HepG2 (cell line): ENCODE results near the gene COX4I2. TPM values are rescaled to one million over a fixed set of nuclear protein-coding genes. Genes with fewer than 3 reads are reported as not detected.
A peak's percentile ranks its signal among the peaks of the same experiment; 100 is the strongest.

Experiments used
- MAF1 ChIP-seq: sonication (generic); formaldehyde crosslinking; IDR thresholded peaks from 2 replicates; pipeline ENCODE4 v1.5.0; 2020; ENCODE audit warnings: missing genetic modification reagents, borderline replicate concordance
- MIER3 ChIP-seq: IDR thresholded peaks from 2 replicates; pipeline ENCODE4 v1.6.1; 2016; ENCODE audit warnings: missing compliant biosample characterization, borderline replicate concordance
- SRSF4 ChIP-seq: fragments of 200-400 bp; formaldehyde crosslinking; IDR thresholded peaks from one replicate; pipeline ENCODE4 v1.6.1; 2018; ENCODE audit warnings: mild to moderate bottlenecking, low read depth, low read length, moderate library complexity; ENCODE audit not compliant: poor library complexity, severe bottlenecking
- ZFP62 ChIP-seq: sonication (generic); formaldehyde crosslinking; IDR thresholded peaks from 2 replicates; pipeline ENCODE4 v1.4.0; 2020; ENCODE audit warnings: missing genetic modification reagents
- ZKSCAN8 ChIP-seq: IDR thresholded peaks from 2 replicates; pipeline ENCODE4 v1.6.1; 2016; ENCODE audit warnings: borderline replicate concordance, missing genetic modification reagents, missing compliant biosample characterization
- ZNF552 ChIP-seq: sonication (generic); formaldehyde crosslinking; IDR thresholded peaks from 2 replicates; pipeline ENCODE4 v1.9.0; 2022; ENCODE audit warnings: missing genetic modification reagents, mild to moderate bottlenecking, borderline replicate concordance
- ZNF598 ChIP-seq: sonication (generic); formaldehyde crosslinking; IDR thresholded peaks from 2 replicates; pipeline ENCODE4 v1.5.1; 2020; ENCODE audit warnings: mild to moderate bottlenecking, missing genetic modification reagents, borderline replicate concordance
- polyA plus RNA-seq, 8 experiments: library from polyadenylated mRNA; depleted of rRNA in 3 of 8; stranded (reverse) in 7 of 8; unstranded in 1 of 8; fragments of >200 nt; fragmentation: Illumina TruSeq in 4 of 8; extraction: Trizol in 4 of 8; gene quantifications; 2 replicates each; pipeline versions ENCODE4 v1.2.1 to v1.2.3, GENCODE V29; 2011 to 2016; ENCODE audit warnings: low read depth in 4 of 8, missing spikeins in 1 of 8, mixed read lengths in 1 of 8; ENCODE audit not compliant: insufficient read depth in 1 of 8
- total RNA-seq, 5 experiments: library from RNA; depleted of rRNA; stranded (reverse); fragments of >200 nt; fragmentation: Illumina TruSeq; extraction: Trizol; gene quantifications; 2 replicates each; pipeline ENCODE4 v1.2.3, GENCODE V29; 2016; ENCODE audit warnings: low read depth in 1 of 5
- TF ChIP-seq, protein P1 (sequence below): sonication (generic); formaldehyde crosslinking; conservative IDR thresholded peaks from 2 replicates; pipeline ENCODE4 v1.8.0; 2022; ENCODE audit warnings: mild to moderate bottlenecking, moderate library complexity, missing genetic modification reagents
- TF ChIP-seq, protein P2 (sequence below): sonication (generic); formaldehyde crosslinking; IDR thresholded peaks from 2 replicates; pipeline ENCODE4 v1.8.1; 2023; ENCODE audit warnings: mild to moderate bottlenecking, missing genetic modification reagents, borderline replicate concordance
- TF ChIP-seq, protein P3 (sequence below): sonication (generic); formaldehyde crosslinking; IDR thresholded peaks from 2 replicates; pipeline ENCODE4 v1.8.1; 2023; ENCODE audit warnings: missing genetic modification reagents, inconsistent platforms, borderline replicate concordance
- TF ChIP-seq, protein P4 (sequence below): sonication (generic); formaldehyde crosslinking; IDR thresholded peaks from 2 replicates; pipeline ENCODE4 v1.4.0; 2020; ENCODE audit warnings: mild to moderate bottlenecking, missing genetic modification reagents
- TF ChIP-seq, protein P5 (sequence below): sonication (generic); formaldehyde crosslinking; IDR thresholded peaks from 2 replicates; pipeline ENCODE4 v1.4.0; 2020; ENCODE audit warnings: missing genetic modification reagents, borderline replicate concordance
- TF ChIP-seq, protein P6 (sequence below): sonication (generic); formaldehyde crosslinking; IDR thresholded peaks from 2 replicates; pipeline ENCODE4 v1.8.1; 2022; ENCODE audit warnings: low read depth, mild to moderate bottlenecking, missing genetic modification reagents
- TF ChIP-seq, protein P7 (sequence below): sonication (generic); IDR thresholded peaks from 2 replicates; pipeline ENCODE4 v1.6.1; 2016; ENCODE audit warnings: low read depth, borderline replicate concordance

COX4I2 gene
- total and polyA plus RNA-seq, 2 of the 13 experiments (the other 11 are each of a cell fraction or from before 2014, with no cell fraction given) = 1.1 TPM; not detected in 1

DNA sequence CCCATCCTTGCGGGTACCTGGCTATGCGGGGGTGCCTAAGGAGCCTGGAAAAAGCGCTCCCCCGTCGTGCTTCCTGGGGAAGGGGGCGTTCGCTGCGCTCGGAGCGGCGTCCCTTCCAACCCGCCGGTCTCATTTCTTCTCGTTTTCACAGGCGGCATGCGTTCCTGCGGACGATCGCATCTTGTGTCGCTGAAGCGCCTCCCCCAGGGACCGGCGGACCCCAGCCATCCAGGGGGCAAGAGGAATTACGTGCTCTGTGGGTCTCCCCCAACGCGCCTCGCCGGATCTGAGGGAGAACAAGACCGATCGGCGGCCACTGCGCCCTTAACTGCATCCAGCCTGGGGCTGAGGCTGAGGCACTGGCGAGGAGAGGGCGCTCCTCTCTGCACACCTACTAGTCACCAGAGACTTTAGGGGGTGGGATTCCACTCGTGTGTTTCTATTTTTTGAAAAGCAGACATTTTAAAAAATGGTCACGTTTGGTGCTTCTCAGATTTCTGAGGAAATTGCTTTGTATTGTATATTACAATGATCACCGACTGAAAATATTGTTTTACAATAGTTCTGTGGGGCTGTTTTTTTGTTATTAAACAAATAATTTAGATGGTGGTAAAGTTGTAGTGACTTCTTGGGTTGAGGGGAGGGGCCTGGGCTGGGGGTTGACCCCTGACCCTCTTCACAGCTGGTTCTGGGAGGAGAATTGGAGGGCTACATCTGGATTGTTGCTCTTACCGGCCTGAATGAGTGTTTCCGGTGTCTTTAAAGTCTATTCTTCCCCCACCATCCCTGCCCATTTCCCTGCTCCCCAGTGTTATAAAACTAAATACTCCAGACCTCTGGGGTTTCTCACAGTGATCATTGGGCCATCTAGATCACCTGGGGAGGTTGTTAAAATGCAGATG lies 31.6 kb upstream of the COX4I2 start (continued):
- TF ChIP-seq, protein P1, sequence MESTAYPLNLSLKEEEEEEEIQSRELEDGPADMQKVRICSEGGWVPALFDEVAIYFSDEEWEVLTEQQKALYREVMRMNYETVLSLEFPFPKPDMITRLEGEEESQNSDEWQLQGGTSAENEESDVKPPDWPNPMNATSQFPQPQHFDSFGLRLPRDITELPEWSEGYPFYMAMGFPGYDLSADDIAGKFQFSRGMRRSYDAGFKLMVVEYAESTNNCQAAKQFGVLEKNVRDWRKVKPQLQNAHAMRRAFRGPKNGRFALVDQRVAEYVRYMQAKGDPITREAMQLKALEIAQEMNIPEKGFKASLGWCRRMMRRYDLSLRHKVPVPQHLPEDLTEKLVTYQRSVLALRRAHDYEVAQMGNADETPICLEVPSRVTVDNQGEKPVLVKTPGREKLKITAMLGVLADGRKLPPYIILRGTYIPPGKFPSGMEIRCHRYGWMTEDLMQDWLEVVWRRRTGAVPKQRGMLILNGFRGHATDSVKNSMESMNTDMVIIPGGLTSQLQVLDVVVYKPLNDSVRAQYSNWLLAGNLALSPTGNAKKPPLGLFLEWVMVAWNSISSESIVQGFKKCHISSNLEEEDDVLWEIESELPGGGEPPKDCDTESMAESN (CRISPR knock-in tag) = no peak
- TF ChIP-seq, protein P2, sequence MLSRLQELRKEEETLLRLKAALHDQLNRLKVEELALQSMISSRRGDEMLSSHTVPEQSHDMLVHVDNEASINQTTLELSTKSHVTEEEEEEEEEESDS (CRISPR knock-in tag) = peak; percentile 26; the same call in 1 of the 2 replicates
- TF ChIP-seq, protein P3, sequence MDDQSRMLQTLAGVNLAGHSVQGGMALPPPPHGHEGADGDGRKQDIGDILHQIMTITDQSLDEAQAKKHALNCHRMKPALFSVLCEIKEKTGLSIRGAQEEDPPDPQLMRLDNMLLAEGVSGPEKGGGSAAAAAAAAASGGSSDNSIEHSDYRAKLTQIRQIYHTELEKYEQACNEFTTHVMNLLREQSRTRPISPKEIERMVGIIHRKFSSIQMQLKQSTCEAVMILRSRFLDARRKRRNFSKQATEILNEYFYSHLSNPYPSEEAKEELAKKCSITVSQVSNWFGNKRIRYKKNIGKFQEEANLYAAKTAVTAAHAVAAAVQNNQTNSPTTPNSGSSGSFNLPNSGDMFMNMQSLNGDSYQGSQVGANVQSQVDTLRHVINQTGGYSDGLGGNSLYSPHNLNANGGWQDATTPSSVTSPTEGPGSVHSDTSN (CRISPR knock-in tag) = peak; percentile 61; the same call in 1 of the 2 replicates
- TF ChIP-seq, protein P4, sequence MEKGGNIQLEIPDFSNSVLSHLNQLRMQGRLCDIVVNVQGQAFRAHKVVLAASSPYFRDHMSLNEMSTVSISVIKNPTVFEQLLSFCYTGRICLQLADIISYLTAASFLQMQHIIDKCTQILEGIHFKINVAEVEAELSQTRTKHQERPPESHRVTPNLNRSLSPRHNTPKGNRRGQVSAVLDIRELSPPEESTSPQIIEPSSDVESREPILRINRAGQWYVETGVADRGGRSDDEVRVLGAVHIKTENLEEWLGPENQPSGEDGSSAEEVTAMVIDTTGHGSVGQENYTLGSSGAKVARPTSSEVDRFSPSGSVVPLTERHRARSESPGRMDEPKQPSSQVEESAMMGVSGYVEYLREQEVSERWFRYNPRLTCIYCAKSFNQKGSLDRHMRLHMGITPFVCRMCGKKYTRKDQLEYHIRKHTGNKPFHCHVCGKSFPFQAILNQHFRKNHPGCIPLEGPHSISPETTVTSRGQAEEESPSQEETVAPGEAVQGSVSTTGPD (CRISPR knock-in tag) = no peak
- no peak; the same call in 1 of the 2 replicates for TF ChIP-seq MAF1 (CRISPR knock-in tag)
- TF ChIP-seq ZFP62 (CRISPR knock-in tag) = peak; percentile 90; the same call in 1 of the 2 replicates
- TF ChIP-seq ZNF598 = no peak; the same call in 1 of the 2 replicates
- TF ChIP-seq SRSF4 = peak; percentile 93
- TF ChIP-seq, protein P5, sequence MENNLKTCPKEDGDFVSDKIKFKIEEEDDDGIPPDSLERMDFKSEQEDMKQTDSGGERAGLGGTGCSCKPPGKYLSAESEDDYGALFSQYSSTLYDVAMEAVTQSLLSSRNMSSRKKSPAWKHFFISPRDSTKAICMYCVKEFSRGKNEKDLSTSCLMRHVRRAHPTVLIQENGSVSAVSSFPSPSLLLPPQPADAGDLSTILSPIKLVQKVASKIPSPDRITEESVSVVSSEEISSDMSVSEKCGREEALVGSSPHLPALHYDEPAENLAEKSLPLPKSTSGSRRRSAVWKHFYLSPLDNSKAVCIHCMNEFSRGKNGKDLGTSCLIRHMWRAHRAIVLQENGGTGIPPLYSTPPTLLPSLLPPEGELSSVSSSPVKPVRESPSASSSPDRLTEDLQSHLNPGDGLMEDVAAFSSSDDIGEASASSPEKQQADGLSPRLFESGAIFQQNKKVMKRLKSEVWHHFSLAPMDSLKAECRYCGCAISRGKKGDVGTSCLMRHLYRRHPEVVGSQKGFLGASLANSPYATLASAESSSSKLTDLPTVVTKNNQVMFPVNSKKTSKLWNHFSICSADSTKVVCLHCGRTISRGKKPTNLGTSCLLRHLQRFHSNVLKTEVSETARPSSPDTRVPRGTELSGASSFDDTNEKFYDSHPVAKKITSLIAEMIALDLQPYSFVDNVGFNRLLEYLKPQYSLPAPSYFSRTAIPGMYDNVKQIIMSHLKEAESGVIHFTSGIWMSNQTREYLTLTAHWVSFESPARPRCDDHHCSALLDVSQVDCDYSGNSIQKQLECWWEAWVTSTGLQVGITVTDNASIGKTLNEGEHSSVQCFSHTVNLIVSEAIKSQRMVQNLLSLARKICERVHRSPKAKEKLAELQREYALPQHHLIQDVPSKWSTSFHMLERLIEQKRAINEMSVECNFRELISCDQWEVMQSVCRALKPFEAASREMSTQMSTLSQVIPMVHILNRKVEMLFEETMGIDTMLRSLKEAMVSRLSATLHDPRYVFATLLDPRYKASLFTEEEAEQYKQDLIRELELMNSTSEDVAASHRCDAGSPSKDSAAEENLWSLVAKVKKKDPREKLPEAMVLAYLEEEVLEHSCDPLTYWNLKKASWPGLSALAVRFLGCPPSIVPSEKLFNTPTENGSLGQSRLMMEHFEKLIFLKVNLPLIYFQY (CRISPR knock-in tag) = no peak
- TF ChIP-seq MIER3 = no peak
- TF ChIP-seq, protein P6, sequence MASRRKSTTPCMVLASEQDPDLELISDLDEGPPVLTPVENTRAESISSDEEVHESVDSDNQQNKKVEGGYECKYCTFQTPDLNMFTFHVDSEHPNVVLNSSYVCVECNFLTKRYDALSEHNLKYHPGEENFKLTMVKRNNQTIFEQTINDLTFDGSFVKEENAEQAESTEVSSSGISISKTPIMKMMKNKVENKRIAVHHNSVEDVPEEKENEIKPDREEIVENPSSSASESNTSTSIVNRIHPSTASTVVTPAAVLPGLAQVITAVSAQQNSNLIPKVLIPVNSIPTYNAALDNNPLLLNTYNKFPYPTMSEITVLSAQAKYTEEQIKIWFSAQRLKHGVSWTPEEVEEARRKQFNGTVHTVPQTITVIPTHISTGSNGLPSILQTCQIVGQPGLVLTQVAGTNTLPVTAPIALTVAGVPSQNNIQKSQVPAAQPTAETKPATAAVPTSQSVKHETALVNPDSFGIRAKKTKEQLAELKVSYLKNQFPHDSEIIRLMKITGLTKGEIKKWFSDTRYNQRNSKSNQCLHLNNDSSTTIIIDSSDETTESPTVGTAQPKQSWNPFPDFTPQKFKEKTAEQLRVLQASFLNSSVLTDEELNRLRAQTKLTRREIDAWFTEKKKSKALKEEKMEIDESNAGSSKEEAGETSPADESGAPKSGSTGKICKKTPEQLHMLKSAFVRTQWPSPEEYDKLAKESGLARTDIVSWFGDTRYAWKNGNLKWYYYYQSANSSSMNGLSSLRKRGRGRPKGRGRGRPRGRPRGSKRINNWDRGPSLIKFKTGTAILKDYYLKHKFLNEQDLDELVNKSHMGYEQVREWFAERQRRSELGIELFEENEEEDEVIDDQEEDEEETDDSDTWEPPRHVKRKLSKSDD (CRISPR knock-in tag) = no peak
- TF ChIP-seq, protein P7, sequence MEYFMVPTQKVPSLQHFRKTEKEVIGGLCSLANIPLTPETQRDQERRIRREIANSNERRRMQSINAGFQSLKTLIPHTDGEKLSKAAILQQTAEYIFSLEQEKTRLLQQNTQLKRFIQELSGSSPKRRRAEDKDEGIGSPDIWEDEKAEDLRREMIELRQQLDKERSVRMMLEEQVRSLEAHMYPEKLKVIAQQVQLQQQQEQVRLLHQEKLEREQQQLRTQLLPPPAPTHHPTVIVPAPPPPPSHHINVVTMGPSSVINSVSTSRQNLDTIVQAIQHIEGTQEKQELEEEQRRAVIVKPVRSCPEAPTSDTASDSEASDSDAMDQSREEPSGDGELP = peak; percentile 90
- no peak for TF ChIP-seq ZNF552 (CRISPR knock-in tag)
- TF ChIP-seq ZKSCAN8 (CRISPR knock-in tag) = no peak
